Renal cortex interstitium (tissue), 3 donors: Measurements from ENCODE around the gene TMEM98. TPM values are rescaled to one million over a fixed set of nuclear protein-coding genes. Genes with fewer than 3 reads are reported as not detected.

Source experiments
- polyA plus RNA-seq, 3 donors: library from polyadenylated mRNA; unstranded; fragments of 120-200 nt; gene quantifications; one replicate each; pipeline ENCODE4 v1.2.1, GENCODE V29; 2013; ENCODE audit not compliant: insufficient read length in 3 of 3

The TMEM98 gene
- polyA plus RNA-seq, 3 donors = 210 to 231 (median 226) TPM

Other genes starting within 250 kb of the TMEM98 start
- 10 to 100 TPM; 27.1 to 29.8 (median 27.4) TPM for gene MYO1D, start 51.0 kb upstream of the TMEM98 start, polyA plus RNA-seq
- under 1 TPM in 1 of 3 donors, not detected in 2; 0.24 TPM for gene SPACA3, start 63.7 kb downstream of the TMEM98 start, polyA plus RNA-seq